Activated CD4-positive, CD25-positive, alpha-beta regulatory T cell (primary cell): ENCODE data around the gene BABAM1.

Experiments
- DNase-seq, 4 experiments: peaks; one replicate each; lab custom pipeline; 2025; lab: John Stamatoyannopoulos, UW

The BABAM1 gene

DNA sequence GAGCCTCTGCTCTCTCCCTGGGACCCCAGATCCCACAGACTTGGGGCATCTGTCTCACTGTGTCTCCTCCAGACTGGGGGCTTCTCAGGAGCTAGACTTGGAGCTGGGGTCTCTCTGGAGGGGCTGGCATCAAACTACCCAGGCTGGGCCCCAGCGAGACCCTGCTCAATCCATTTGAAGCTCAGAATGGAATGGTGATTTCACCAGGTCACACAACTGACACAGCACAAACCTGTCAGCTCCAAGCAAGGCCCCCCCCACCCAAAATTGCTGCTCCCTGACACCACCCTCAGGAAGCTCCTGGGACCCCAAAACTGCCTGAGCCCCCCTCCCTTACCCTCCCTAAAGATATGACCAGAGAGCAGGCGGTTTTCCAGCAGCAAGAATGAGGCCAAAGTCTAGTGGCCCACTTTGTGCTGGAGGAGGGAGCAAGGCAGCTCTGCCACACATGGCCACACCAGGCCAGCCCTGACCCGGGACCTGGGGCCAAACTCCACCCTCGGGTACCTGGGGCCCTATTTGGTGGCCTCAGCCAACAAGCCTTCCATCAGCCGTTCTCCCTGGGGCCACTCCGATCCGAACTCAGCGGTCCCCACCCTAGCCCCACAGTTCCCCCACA is 23.9 kb upstream of the BABAM1 start:
- no peak for DNase-seq

DNA sequence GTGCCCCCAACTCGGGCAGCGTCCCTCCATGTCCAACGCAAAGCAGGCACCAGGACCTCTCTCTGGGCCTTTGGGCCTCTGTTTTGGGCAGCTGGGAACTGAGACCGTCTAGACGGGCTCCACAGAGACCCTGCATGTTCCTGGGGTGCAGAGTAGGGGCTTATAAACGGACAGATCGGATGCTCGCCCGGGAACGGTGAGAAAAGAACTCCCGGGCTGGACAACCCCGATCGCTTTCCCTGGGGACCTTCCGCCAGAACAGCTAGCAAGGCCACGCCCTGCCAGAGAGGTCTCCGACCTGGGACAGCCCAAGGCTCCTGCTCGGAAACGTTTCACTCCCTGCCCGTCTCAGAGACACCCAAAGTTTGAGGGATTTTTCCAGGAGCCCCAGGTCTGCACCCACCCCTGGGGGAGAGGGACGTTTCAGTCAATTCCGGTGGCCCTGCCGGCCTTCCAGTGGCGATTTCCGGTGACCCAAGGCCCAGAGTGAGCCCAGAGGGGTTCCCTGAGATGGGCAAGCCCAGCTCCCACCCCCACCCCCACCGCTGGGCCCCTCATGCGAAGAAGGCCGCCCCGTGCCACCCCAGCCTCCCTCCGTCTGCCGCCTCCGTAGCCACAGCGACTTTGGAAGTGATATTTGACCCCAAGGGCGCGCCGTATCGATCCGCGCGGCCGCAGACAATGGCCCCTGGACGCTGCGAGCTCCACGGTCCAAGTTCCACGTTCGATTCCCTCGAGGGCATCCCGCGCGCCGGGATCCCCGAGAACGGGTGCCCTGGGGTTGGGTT is 23.2 kb upstream of the BABAM1 start:
- DNase-seq = no peak

DNA sequence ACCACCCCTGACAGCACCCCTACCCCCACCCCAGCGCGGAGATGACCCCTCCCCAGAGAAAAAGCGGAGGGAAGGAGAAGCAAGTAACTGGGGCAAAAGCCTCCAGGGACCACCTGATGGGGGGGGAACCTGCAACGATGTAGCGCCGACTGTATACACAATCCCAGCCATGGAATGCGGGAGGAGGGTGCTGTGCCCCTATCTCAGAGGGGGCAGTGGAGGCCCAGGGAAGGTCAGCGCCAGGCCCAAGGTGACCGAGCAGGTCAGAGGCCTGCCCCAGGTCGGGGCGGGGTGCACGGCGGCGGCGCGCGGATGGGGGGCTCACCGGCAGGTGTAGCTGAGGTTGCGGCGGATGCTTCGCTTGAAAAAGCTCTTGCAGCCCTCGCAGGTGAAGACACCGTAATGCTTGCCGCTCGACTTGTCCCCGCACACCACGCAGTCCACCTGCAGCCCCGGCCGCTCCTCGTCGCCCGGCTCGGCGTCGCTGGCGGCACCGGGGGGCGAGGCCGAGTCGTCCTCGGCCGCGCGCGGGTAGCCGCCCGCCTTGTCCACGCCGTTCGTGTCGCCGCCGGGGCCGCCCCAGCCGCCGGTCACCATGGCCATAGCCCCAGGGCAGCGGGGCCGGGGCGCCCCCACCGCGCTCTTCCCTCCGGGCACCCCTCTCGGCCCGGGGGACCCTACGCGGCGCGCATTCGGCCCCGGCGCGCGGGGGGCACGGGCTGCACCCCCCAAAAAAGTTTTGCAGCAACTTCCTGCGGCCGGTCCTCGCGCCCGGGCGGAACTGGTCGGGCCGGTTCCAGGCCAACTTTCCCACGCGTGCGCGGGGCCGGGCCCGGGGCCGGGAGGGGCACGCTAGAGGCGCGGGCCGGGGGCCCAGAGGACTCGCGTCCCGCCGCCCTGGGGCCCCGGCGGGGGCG is 22.4 kb upstream of the BABAM1 start:
- DNase-seq = no peak

DNA sequence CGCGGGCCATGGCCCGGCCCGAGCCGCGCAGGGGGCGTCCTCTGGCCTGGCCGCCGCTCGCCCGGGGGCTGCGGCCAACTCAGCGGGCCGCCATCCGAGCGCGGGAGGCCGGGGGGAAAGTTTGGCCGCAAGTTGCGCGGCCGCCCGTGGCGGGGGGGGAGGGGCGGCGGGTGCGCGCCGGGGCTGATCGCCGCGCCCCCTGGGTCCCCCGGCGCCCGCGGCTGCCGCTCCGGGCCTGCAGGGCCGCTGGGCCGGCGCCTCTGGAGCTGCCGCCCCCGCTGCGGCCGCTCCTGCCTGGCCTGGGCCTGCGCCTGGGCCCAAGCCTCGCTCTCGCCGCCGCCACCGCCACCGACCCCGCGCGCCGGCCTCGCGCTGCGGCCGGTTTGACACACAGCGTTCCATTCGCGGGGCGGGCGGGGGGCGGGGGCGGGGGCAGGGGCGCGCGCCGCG is 21.7 kb upstream of the BABAM1 start, which contains the start of gene NR2F6:
NR2F6 (minus strand) TSS at position 385 of the 450 bp plus-strand sequence. CDS start 699 bp downstream, outside the sequence.
- DNase-seq = no peak

DNA sequence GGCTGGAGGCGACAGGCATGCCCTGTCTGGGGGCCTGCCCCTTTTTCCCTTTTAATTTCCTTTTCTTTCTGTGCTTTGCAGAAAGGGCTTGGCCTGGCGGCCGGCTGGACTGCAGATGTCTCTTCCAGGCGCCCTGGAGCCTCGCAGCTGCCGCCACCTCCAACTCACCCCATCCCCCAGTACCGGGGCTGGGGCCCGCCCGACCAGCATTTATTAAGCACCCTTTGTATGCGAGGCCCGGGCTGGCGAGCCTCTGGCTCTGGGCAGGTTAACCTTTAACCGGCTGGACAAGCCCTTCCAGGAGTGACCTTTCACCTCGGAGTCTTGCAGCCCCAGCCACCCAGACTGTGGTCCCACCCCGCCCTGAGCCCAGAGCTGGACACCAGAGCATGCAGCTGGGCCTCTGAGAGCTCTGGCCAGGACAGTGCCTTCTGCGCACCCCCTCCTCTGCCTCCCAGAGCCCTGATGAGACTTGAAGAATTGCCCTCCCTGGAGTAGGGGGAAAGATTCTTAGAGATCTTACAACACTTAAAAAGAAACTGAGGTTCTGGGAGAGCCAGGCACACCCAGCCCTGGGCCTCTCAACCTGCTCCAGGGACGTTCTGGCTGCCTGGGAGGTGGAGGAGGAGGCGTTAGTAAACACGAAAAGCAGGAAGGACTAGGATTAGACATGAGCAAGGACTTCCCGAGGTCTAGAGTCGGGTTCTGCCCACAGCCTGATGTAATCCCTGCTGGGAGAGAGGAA is 20.4 kb upstream of the BABAM1 start:
- no peak for DNase-seq

DNA sequence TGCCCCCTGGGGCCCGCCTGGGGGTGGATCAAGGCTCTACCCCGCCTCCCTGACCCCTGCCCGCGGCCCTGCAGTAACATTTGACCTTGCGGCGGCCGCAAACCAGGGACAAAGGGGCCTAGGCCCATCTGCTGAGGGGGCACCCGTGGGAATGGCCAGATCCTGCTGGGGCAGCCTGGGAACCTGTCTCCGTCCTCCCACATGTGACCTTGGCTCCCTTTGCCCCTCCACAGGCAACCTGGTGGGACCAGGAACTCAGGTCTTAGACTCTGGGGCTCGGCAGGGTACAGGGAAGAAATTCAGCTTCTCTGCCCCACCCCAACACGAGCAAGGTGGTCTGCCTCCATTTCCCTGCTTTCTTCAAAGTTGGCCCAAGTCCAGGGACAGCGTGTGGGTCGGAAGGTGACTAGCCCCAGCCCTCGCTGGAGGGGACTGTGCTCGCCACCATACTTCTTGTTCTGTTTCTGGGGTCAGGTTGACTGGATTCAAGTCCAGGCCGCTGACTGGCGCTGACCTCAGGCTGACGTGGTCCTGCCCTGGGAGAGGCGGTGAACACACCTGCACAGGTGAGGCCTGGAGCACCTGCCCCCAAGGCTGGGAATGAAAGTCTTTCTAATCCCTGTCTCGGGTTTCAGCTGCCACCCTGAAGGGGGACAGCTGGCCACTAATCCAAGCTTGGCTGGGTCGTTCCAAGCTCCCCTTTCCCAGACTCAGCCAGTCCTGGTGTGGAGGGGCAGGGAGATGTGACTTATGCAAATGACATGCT is 19.0 kb upstream of the BABAM1 start:
- no peak for DNase-seq

DNA sequence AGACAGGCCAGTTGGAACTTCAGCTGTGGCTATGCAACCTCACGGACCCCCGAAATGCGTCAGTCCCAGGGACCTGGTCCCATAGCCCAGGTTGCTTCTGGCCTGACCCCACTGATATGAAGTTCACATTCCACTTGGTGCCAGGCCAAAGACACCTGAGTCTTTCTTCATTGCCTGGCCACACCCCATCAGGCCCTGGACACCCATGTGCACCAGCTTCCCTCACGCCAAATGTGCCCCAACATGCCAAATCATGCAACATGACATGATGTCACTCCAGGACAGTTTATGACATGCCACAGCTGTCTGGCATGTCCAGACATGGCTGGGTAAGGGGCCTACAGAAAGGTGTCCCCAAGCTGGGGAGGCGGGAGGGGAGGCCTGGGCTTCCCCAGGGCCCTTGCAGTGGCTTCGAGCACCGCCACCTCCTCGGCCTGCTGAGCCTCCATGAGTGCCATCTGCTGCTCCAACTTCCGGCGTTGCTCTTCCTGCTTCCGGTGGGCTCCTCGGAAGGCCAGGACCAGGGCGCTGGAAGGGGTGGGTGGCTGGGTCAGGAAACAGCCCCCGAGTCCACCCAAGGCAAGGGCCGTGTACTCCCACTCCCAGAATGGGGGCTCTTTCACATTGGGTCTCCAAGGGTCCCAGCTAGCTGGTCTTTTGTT is 17.2 kb upstream of the BABAM1 start:
- DNase-seq = no peak

DNA sequence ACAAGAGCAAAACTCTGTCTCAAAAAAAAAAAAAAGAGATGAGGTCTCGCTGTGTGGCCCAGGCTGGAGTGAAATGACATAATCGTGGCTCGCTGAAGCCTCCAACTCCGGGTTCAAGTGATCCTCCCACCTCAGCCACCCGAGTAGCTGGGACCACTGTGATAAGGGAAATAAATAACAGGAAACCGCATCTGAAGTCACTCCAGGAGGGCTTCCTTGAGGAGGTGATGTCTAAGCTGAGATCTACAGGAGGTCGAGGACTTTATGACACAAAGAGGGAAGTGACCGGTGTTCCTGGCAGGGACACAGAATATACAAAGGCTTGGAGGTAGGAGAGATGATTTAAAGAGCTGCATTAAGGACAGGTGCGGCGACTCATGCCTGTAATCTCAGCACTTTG is 12.6 kb upstream of the BABAM1 start:
- no peak for DNase-seq

DNA sequence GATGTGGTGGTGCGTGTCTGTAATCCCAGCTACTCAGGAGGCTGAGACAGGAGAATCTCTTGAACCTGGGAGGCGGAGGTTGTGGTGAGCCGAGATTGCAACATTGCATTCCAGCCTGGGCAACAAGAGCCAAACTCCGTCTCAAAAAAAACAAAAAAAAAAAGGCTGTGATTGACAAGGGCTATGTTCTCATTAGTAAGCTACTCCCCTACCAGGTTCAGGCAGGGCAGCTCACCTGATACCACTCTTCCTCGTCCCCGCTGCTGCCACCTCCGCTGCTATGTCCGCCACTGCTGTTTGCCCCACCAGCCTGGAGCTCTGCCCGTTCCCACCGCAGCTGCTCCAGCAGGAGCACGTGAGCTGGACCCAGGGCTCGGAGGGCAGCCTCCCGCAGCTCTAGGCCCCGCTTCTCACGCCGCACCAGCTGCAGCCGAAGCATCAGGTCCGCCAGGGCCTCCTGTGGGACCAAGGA is 12.1 kb upstream of the BABAM1 start:
- DNase-seq = no peak

DNA sequence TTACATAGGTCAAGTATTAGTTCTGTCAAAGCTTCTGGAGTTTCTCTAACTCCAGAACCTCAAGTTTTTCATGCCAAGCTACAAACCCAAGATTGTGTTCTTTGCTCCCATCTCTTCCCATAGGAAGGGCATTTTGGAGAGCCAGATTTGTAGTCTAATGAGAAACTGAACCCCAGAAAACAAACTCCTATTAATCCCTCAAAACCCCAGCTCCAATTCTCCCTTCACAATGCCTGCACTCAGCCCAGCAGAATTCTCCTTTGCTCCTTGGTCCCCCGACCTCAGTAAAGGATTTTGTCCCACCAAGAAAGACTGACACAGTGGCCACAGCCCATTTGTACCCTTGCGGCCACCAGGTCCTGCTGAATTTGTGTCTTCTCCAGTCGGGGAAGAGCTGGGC is 11.1 kb upstream of the BABAM1 start:
- no peak for DNase-seq

DNA sequence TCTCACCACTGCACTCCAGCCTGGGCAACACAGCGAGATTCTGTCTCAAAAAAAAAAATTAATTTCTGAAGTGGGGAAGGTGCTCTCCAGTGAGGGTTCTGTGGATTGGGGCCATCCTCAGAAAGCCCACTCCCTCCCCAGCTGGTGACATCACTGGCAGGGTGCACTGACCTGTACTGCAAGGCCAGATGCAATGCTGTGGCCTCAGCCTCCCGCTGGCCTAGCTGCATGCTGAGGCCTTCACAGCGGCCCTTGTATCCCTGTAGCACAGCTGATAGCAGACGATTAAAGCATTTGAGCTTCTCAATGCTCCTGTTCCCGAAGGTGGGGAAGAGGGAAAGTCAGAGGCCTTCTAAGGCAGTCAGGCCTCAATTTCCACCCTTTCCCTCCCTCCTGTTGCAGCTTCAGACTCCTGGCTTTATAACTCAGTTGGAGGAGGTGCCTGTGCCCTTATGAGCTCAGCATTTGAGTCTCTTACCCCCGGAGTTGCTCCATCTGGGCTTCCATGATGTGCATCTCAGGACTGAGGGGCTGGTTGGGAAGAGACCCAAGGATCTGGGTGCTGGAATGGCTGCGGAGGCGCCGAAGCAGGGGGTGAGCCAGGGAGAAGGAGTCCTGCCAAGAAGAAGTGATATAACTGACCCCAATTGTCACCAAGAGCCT is 8.0 kb upstream of the BABAM1 start:
- no peak for DNase-seq

DNA sequence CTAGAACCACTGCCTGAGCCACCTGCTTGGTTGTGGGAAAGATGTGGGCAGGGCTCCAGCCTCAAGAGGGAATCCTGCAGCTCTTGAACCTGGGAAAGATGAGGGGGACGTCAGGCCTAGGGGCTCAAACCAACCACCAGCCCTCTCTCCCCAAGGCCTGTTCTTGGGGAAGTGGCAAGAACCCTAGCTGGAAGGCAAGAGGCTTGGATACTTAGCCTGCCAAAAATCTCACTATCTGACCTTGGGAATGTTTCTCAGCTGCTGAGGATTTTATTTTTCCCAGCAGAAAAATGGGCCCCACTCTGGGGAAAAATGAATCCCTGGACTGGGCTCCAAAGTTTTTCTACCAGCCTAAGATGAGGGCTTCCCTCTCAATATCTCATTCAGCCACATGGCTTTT is 7.3 kb upstream of the BABAM1 start:
- DNase-seq = no peak

DNA sequence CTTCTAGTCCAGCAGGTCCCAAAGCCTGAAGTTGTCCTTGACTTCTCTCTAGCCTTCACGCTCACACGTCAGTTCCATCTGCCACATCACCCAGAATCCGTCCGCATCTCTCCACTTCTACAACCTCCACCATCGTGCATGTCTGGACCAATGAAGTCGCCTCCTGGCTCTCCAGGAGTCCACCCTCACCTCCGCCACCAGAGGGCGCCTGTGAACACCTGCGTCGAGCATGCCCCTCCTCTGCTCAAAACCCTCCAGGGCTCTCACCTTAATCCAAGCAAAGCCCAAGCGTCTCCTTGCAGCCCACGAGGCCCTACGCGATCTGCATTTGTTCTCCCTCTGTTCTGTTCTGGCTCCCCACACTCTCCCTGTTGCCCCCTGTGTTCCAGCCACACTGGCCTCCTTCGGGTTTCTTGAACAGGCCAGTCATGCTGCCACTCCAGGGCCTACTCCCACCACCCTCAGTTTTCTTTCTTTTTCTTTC is 6.4 kb upstream of the BABAM1 start:
- peak; percentile 82 to 88 (median 85) for DNase-seq

DNA sequence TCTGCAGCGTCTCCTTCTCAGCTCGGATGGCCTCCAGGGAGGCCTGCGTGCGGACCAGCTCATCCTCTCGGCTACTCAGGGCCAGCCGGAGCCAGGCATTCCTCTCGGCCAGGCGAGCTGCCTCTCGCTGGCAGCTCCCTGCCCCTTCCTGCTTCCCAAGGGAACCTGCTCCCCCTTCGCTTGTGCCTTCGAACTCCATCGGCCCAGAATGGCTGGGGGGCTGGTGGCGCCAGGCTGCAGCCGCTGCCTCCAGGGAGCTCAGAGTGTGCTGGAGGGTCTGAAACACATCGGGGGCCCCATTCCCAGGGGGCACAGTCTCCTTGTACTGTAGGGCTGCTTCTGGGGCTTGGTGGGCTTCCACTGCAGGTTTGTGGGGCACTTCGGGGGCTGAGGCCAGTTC is 4.7 kb upstream of the BABAM1 start:
- DNase-seq = no peak

DNA sequence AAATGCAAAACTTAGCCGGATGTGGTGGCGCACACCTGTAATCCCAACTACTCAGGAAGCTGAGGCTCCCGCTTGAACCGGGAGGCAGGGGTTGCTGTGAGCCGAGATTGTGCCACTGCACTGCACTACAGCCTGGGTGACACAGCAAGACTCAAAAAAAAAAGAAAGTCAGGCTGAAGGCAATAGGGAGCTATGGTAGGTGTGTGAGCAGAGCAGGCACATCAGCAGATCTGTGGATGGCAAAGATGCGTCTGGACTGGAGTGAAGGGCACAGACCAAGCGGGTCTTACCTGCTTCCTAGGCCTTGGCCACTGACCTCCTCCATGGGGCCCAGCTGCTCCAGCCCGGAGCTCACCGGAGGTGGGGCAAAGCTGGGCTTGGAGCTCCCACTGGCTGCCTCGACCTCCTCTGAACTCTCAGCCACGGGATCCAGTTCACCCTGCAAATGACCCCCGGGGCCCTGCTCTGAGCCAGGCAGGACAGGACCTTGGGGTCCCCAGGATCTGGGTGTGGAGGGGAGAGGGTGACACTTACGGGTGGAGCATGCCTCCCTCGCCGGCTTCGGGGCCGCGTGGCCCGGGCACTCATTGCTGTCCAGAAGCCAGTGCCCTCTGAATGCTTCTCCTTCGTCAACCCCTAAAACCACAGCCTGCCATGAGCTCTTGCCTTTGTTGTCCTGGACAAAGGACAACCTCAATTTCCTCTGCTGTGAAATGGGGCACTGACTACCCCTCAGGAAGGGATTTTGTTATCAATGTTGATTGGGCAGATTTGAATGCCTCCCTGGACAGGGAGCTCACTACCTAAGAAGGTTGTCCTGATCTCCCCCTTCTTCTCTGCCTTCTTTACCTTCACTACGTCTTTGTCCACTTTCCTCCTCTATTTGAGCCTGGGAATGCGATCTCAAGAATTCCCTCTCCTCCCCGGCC is 3.3 kb upstream of the BABAM1 start:
- DNase-seq = no peak

DNA sequence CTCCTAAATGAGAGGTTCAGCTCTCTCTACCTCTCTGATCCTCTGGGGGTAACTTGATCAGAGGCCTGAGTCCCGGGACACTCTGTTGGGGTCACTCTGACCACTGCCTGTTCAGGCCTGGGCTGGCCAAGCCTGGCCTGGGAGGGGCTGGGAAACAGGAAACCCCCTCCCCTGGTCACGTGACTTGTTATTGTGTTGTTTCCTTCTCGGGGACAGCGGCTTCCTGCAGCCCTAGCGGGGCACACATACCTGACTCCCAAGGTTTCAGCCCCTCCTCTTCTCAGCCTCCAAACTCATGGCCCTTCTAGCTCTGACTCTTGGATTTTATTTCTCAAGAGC is 2.6 kb upstream of the BABAM1 start, which contains the start of gene USHBP1:
USHBP1 (minus strand) TSS at position 105 of the 339 bp plus-strand sequence. CDS start 446 bp downstream, outside the sequence.
- no peak for DNase-seq

DNA sequence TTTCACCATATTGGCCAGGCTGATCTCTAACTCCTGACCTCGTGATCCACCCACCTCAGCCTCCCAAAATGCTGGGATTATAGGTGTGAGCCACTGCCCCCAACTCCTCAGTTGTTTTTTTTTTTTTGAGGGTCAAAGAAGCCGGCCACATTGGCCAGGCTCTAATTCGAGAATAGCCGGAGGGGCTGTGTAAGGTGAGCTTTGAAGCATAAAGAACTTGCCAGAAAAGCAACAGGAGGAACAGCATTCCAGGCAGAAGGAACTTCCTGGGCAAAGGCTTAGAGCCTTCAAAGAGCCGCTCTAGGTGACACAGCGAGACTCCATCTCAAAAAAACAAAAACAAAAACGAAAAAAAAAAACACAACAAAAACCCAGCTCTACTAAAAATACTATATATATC is 1.2 kb upstream of the BABAM1 start:
- DNase-seq = no peak

DNA sequence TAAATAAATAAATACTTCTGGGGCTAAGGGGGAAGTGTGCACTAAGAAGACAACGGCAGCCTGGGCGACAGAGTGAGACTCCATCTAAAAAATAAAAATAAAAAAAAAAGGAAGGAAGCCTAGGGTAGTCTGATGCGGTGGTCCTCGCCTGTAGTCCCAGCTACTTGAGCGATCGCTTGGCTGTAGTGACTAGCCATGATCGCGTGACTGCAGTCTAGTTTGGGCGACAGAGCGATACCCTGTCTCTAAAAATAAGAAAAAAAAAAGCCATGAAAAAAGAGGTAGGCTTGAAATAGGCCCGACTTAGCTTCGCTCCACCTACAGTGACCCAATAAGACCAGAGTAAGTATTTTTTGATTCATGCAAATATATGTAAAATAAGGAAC is 661 bp upstream of the BABAM1 start:
- DNase-seq = no peak

DNA sequence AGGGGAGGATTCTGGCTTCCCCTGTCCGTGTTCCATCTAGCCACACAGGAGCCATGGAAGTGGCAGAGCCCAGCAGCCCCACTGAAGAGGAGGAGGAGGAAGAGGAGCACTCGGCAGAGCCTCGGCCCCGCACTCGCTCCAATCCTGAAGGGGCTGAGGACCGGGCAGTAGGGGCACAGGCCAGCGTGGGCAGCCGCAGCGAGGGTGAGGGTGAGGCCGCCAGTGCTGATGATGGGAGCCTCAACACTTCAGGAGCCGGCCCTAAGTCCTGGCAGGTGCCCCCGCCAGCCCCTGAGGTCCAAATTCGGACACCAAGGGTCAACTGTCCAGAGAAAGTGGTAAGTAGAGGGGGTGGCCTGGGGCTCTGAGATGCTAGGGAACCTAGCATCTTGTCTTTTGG is 1.5 kb downstream of the BABAM1 start:
- DNase-seq = no peak
